Germinal center (tissue), 1 donor: ENCODE data around the gene GAREM1.
"Not testable (repeated sequence)": the region's sequence is repeated elsewhere in the genome, so short reads cannot be mapped to it uniquely, and the experiment has no call there.

Experiments used
- DNase-seq: peaks from one replicate; pipeline ENCODE4 v3.0.0; 2012; ENCODE audit warnings: mixed read lengths, low spot score

GAREM1 gene

GRCh38 chr18:32257084-32257785 is 213.4 kb downstream of the GAREM1 start:
- no peak for DNase-seq

- no peak for DNase-seq
Observed at GRCh38 chr18:32255570-32255969, 215.1 kb downstream of the GAREM1 start.

GRCh38 chr18:32252141-32252860 is 218.4 kb downstream of the GAREM1 start:
- no peak for DNase-seq

- no peak for DNase-seq
Observed at GRCh38 chr18:32251466-32251865, 219.2 kb downstream of the GAREM1 start.

- no peak for DNase-seq
Observed at GRCh38 chr18:32249147-32249929, 221.3 kb downstream of the GAREM1 start.

GRCh38 chr18:32244881-32245280 is 225.8 kb downstream of the GAREM1 start:
- DNase-seq = no peak

- DNase-seq = no peak
Observed at GRCh38 chr18:32243358-32243757, 227.3 kb downstream of the GAREM1 start.

- DNase-seq = no peak
Observed at GRCh38 chr18:32242395-32242794, 228.3 kb downstream of the GAREM1 start.

GRCh38 chr18:32238635-32239268 is 231.9 kb downstream of the GAREM1 start:
- DNase-seq = no peak

GRCh38 chr18:32237049-32237448 is 233.6 kb downstream of the GAREM1 start:
- DNase-seq = no peak

GRCh38 chr18:32233348-32233747 is 237.3 kb downstream of the GAREM1 start:
- DNase-seq = not testable (repeated sequence)

- no peak for DNase-seq
Observed at GRCh38 chr18:32219431-32220018, 251.2 kb downstream of the GAREM1 start.

- no peak for DNase-seq
Observed at GRCh38 chr18:32216390-32216789, 254.3 kb downstream of the GAREM1 start.

- DNase-seq = no peak
Observed at GRCh38 chr18:32213693-32214092, 257.0 kb downstream of the GAREM1 start.
